Tibial nerve (tissue), 4 donors: Measurements from ENCODE around the gene KRTAP2-3.

Experiments
- CTCF ChIP-seq, 5 experiments: fragments of 200-600 bp in 3 of 5; fragments of 450-650 bp in 2 of 5; sonication (generic) in 3 of 5; IDR thresholded peaks; one replicate each; pipeline ENCODE4 v1.5.1; 2016 to 2019; ENCODE audit warnings: antibody characterized with exemption in 5 of 5, mild to moderate bottlenecking in 3 of 5, moderate library complexity in 2 of 5
- EP300 ChIP-seq, 2 donors: sonication (generic); formaldehyde crosslinking; IDR thresholded peaks; one replicate each; pipeline ENCODE4 v1.6.1; 2017; ENCODE audit warnings: antibody characterized with exemption in 2 of 2, mild to moderate bottlenecking in 1 of 2
- POLR2A ChIP-seq, 2 donors: fragments of 450-650 bp; IDR thresholded peaks; one replicate each; pipeline ENCODE4 v1.6.1; 2017; ENCODE audit warnings: antibody characterized with exemption in 2 of 2, mild to moderate bottlenecking in 2 of 2, moderate library complexity in 2 of 2

- TF ChIP-seq CTCF (IDR thresholded peaks at IDR 0.05) (no peak), POLR2A (IDR thresholded peaks at IDR 0.05) (no peak), EP300 (IDR thresholded peaks at IDR 0.05) (no peak)
These were observed 43.2 kb downstream of the KRTAP2-3 start for GRCh38 chr17:41016578-41017215.
